CD4-positive, alpha-beta memory T cell (primary cell): ENCODE results near the gene FBXO46. TPM values are rescaled to one million over a fixed set of nuclear protein-coding genes. Genes with fewer than 3 reads are reported as not detected.
A peak's percentile ranks its signal among the peaks of the same experiment; 100 is the strongest.

Source experiments
- CTCF ChIA-PET: fragments of 350-600 bp; sonication (Branson Sonifier 250); formaldehyde crosslinking; loops from one replicate; lab custom pipeline; 2021; ENCODE audit warnings: inconsistent platforms; ENCODE audit not compliant: partially characterized antibody; lab: Charles Lee
- POLR2A ChIA-PET: fragments of 350-600 bp; sonication (Branson Sonifier 250); formaldehyde crosslinking; loops from one replicate; lab custom pipeline; 2021; ENCODE audit not compliant: partially characterized antibody; lab: Charles Lee
- DNase-seq, 5 donors: peaks; one replicate each; pipeline versions ENCODE4 v3.0.0 to v3.0.0-alpha.2; 2020 to 2022; ENCODE audit warnings: mixed read lengths in 1 of 5
- H3K27ac ChIP-seq: one replicate; pipeline ENCODE4 v1.7.0; 2013; ENCODE audit warnings: low read depth, low read length
- H3K27me3 ChIP-seq: 2 replicates; pipeline ENCODE4 v1.7.0; 2013; ENCODE audit warnings: mild to moderate bottlenecking, low read length, moderate library complexity; ENCODE audit not compliant: insufficient read depth
- H3K36me3 ChIP-seq: 2 replicates; pipeline ENCODE4 v1.7.0; 2013; ENCODE audit warnings: mild to moderate bottlenecking, low read length, moderate library complexity; ENCODE audit not compliant: insufficient read depth
- H3K4me1 ChIP-seq: 2 replicates; pipeline ENCODE4 v1.7.0; 2013; ENCODE audit warnings: mild to moderate bottlenecking, low read length, moderate library complexity; ENCODE audit not compliant: insufficient read depth
- H3K4me3 ChIP-seq, 2 donors: one replicate each; pipeline ENCODE4 v1.7.0; 2013; ENCODE audit warnings: low read length in 2 of 2, mild to moderate bottlenecking in 1 of 2
- H3K9me3 ChIP-seq, 2 donors: one replicate each; pipeline ENCODE4 v1.7.0; 2013; ENCODE audit warnings: low read length in 2 of 2, control low read depth in 1 of 2; ENCODE audit not compliant: control insufficient read depth in 1 of 2
- H3K27ac Mint-ChIP-seq, 7 donors: one replicate each; pipeline ENCODE4 v1.8.0; 2020 to 2021; ENCODE audit warnings: mixed read lengths in 7 of 7, mild to moderate bottlenecking in 6 of 7, inconsistent platforms in 3 of 7, moderate library complexity in 3 of 7
- H3K27me3 Mint-ChIP-seq, 2 donors: one replicate each; pipeline ENCODE4 v1.8.0; 2020 to 2021; ENCODE audit warnings: mixed read lengths in 2 of 2
- H3K36me3 Mint-ChIP-seq, 2 donors: one replicate each; pipeline ENCODE4 v1.8.0; 2020 to 2021; ENCODE audit warnings: mixed read lengths in 2 of 2, inconsistent platforms in 1 of 2, mild to moderate bottlenecking in 1 of 2
- H3K4me1 Mint-ChIP-seq, 4 donors: one replicate each; pipeline ENCODE4 v1.8.0; 2020 to 2021; ENCODE audit warnings: mixed read lengths in 4 of 4, mild to moderate bottlenecking in 1 of 4
- H3K4me3 Mint-ChIP-seq, 8 donors: one replicate each; pipeline ENCODE4 v1.8.0; 2020 to 2021; ENCODE audit warnings: mixed read lengths in 8 of 8, mild to moderate bottlenecking in 7 of 8, moderate library complexity in 6 of 8, inconsistent platforms in 3 of 8
- H3K9me3 Mint-ChIP-seq, 8 donors: one replicate each; pipeline ENCODE4 v1.8.0; 2020 to 2021; ENCODE audit warnings: mixed read lengths in 8 of 8, mild to moderate bottlenecking in 5 of 8, inconsistent platforms in 3 of 8, moderate library complexity in 1 of 8
- intact Hi-C: fragments of 100-400 bp; cut with micrococcal nuclease; formaldehyde crosslinking; loops from one replicate; pipeline ENCODE4 v1.15.1; 2023
- polyA plus RNA-seq, 2 donors: library from polyadenylated mRNA; unstranded; fragments of 300-500 nt; fragmentation: Illumina TruSeq; gene quantifications; one replicate each; pipeline ENCODE4 v1.2.3, GENCODE V29; 2021
- total RNA-seq, 2 experiments: library from RNA; stranded (reverse); gene quantifications; one replicate each; pipeline ENCODE4 v1.2.3, GENCODE V29; 2021

Gene FBXO46
- total and polyA plus RNA-seq, 4 experiments from 2014 or later = 3.7 to 37.3 (median 25.1) TPM

DNA sequence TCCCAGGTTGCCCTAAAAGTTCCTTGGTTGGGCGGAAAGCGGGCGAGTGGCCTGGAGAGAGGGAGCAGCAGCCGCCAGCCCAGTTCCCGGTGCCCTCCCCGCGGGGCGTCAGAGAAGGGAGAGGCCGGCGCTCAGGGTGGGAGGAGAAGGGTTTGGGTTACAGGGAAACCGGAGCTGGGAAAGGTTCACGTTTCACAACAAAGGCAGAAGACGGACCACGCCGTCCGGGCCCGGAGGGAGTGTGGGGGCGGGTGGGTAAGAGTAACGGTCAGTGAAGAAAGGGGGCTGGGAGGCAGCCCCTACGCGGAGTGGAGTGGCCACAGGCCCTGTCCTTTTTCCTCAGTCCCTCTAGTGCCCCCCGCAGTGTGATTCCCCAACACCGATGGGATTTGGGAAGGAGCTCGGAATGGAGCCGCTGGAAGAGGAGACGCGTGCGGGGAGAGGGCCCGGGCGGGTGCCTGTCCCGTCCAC, 36.7 kb upstream of the FBXO46 start:
- peaks cover 0 to 3% (median 0%) of the 10 kb centered on the region in 8 donors for H3K9me3 Mint-ChIP-seq
- Histone ChIP-seq H3K27ac (no peak overlapping the region), H3K4me1 (peaks cover 22% of the 10 kb centered on the region), H3K9me3 (no peaks in the 10 kb centered on the region), H3K27me3 (no peaks in the 10 kb centered on the region), H3K4me3 (no peak overlapping the region), H3K36me3 (no peaks in the 10 kb centered on the region)
- H3K4me1 Mint-ChIP-seq = peaks cover 1 to 30% (median 5%) of the 10 kb centered on the region in 4 donors
- no peak for DNase-seq
- peaks cover 1 to 14% of the 10 kb centered on the region in 2 donors for H3K27me3 Mint-ChIP-seq
- intact Hi-C loops = loop anchor here (5.0 kb wide), 1 partner anchor 50 kb away; no protein-coding TSS in a partner anchor
- H3K36me3 Mint-ChIP-seq = peaks cover 0 to 4% of the 10 kb centered on the region in 2 donors
- POLR2A ChIA-PET = interaction anchor here (1.7 to 6.9 kb wide), 3 partner anchors 32 to 75 kb away, joined by 9 to 84 read pairs (median 23); partner anchors contain the start of genes QPCTL and SNRPD2
- peak overlapping the region in 5 of 8 donors; percentile 34 to 61 (median 52) for H3K4me3 Mint-ChIP-seq
- CTCF ChIA-PET = interaction anchor here (1.3 to 5.3 kb wide), 2 partner anchors 12 to 31 kb away, joined by 4 to 238 read pairs; partner anchors contain the start of gene DMWD
- H3K27ac Mint-ChIP-seq = no peak overlapping the region

DNA sequence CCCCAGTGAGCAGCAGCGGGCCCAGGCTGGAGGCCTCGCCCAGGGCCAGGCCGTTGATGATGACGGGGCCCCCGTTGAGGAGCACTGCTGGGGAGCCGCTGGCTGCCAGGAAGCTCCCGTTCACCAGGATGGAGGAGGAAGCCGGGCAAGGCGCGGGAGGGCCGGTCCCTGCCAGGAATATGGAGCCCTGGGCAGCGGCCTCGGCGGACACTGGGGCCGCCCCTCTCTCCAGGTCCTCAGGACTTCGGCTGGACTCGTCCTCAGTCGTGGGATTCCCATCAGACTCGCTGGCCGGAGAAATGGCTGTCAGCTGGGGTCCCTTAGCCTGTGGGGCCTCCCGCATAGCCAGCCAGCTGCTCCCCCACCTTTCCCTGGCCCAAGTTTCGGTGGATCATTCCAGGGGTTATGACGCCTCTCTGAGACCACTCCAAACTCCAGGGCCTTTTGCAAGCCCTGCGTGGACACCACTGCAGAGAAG, 36.2 kb upstream of the FBXO46 start:
- no peak overlapping the region for H3K4me3 ChIP-seq
- POLR2A ChIA-PET = interaction anchor here (6.9 kb wide), 1 partner anchor 33 kb away, joined by 84 read pairs; no protein-coding TSS in a partner anchor
- H3K4me1 ChIP-seq = peaks cover 22% of the 10 kb centered on the region
- H3K4me3 Mint-ChIP-seq = peak overlapping the region in 4 of 8 donors; percentile 51 to 59 (median 56)
- no peaks in the 10 kb centered on the region for H3K27me3 ChIP-seq
- DNase-seq = no peak
- peaks cover 1 to 26% (median 4%) of the 10 kb centered on the region in 4 donors for H3K4me1 Mint-ChIP-seq
- intact Hi-C loops = loop anchor here (5.0 kb wide), 1 partner anchor 50 kb away; no protein-coding TSS in a partner anchor
- no peaks in the 10 kb centered on the region for H3K9me3 ChIP-seq
- H3K27ac ChIP-seq = no peak overlapping the region
- CTCF ChIA-PET = interaction anchor here (1.3 to 5.3 kb wide), 2 partner anchors 12 to 31 kb away, joined by 4 to 238 read pairs; partner anchors contain the start of gene DMWD
- H3K36me3 Mint-ChIP-seq = peaks cover 0 to 2% of the 10 kb centered on the region in 2 donors
- H3K36me3 ChIP-seq = no peaks in the 10 kb centered on the region
- no peak overlapping the region for H3K27ac Mint-ChIP-seq
- peaks cover 0 to 3% (median 0%) of the 10 kb centered on the region in 8 donors for H3K9me3 Mint-ChIP-seq
- H3K27me3 Mint-ChIP-seq = peaks cover 1 to 13% of the 10 kb centered on the region in 2 donors

GRCh38 chr19:45766296-45766868, 35.7 kb upstream of the FBXO46 start:
- Histone ChIP-seq H3K4me1 (peaks cover 22% of the 10 kb centered on the region), H3K9me3 (no peaks in the 10 kb centered on the region), H3K36me3 (no peaks in the 10 kb centered on the region), H3K4me3 (no peak overlapping the region), H3K27ac (no peak overlapping the region), H3K27me3 (no peaks in the 10 kb centered on the region)
- CTCF ChIA-PET = interaction anchor here (5.3 kb wide), 1 partner anchor 32 kb away, joined by 238 read pairs; the partner anchor contains the start of gene DMWD
- peaks cover 0 to 2% of the 10 kb centered on the region in 2 donors for H3K36me3 Mint-ChIP-seq
- POLR2A ChIA-PET = no interaction called here
- DNase-seq = no peak
- no peak overlapping the region for H3K27ac Mint-ChIP-seq
- H3K27me3 Mint-ChIP-seq = peaks cover 1 to 13% of the 10 kb centered on the region in 2 donors
- peaks cover 1 to 26% (median 4%) of the 10 kb centered on the region in 4 donors for H3K4me1 Mint-ChIP-seq
- no peak overlapping the region for H3K4me3 Mint-ChIP-seq
- peaks cover 0 to 3% (median 0%) of the 10 kb centered on the region in 8 donors for H3K9me3 Mint-ChIP-seq
- intact Hi-C loops = loop anchor here (5.0 kb wide), 1 partner anchor 49 kb away; no protein-coding TSS in a partner anchor

DNA sequence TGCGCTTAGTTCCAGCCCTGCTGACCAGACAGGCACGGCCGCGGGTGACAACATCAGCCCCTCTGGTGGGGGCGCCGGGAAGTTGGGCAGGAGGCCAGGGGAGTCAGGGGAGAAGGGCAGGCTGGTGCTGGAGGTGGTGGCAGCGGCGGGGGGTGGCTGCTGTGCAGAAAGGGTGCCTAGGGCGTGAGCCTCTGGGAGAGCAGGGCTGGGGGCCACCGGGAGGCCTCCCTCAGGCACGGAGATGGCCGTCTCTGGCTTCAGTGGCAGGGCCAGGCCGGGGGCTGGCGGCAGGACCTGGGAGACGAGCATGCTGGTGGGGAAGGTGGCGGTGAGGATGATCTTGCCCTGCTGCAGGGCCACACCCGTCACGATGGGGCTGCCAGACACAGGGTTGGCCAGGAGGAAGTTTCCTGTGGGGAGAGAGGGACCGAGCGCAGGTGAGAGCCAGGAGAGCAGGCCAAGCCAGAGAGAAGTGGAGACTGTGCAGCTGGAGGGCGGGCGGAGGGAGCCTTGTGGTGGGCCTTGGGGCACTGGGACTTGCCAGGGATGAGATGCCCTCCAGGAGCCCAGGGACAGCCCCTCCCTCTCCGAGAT, 35.1 kb upstream of the FBXO46 start:
- ChIA-PET POLR2A (no interaction called here), CTCF (interaction anchor here (5.3 kb wide), 1 partner anchor 32 kb away, joined by 238 read pairs; the partner anchor contains the start of gene DMWD)
- Histone ChIP-seq H3K36me3 (no peaks in the 10 kb centered on the region), H3K27me3 (no peaks in the 10 kb centered on the region), H3K4me3 (no peak overlapping the region), H3K4me1 (peaks cover 18% of the 10 kb centered on the region), H3K27ac (no peak overlapping the region), H3K9me3 (no peaks in the 10 kb centered on the region)
- H3K4me3 Mint-ChIP-seq = no peak overlapping the region
- peaks cover 1 to 21% (median 4%) of the 10 kb centered on the region in 4 donors for H3K4me1 Mint-ChIP-seq
- peaks cover 1 to 13% of the 10 kb centered on the region in 2 donors for H3K27me3 Mint-ChIP-seq
- intact Hi-C loops = loop anchor here (5.0 kb wide), 1 partner anchor 48 kb away; no protein-coding TSS in a partner anchor
- peaks cover 0 to 2% of the 10 kb centered on the region in 2 donors for H3K36me3 Mint-ChIP-seq
- DNase-seq = no peak
- no peaks in the 10 kb centered on the region for H3K9me3 Mint-ChIP-seq
- no peak overlapping the region for H3K27ac Mint-ChIP-seq

DNA sequence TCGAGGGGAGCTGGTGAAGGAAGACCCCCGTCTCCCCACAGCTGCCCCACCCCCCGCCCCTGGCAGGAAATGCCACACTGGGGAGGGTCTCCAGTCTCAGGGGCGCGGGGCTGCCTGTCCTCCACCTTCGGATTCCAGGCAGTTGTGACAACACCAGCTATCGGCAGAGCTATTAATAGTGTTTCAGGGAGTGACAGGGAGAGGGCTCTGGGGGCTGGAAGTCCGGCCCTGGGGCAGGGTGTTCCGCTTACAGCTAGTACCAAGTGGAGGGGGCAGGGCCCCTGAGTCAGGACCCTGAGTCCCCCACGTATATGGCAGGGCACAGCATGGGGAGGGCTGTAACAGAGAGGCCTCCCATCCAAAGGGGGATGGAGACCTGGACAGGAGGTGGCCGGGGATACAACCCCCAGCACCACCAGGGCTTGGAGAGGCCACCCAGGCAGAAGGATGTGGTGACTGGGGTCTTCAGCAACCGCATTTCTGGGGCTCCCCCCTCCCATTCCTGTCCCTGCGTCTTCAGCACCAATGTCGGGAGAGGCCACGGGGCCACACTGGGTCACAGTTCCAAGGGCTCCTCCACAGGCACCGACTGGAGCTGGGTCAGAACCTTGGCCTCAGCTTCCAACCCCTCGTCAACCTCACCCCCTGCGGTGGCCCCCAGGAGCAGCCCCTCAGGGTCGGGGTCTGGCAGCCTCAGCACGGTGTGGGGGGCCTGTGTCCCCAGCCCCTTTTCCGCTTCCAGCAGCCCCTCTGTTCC, 34.4 kb upstream of the FBXO46 start:
- H3K4me3 ChIP-seq = no peak overlapping the region
- intact Hi-C loops = loop anchor here (5.0 kb wide), 1 partner anchor 48 kb away; no protein-coding TSS in a partner anchor
- DNase-seq = no peak
- no peak overlapping the region for H3K27ac ChIP-seq
- Mint-ChIP-seq H3K9me3 (no peaks in the 10 kb centered on the region), H3K36me3 (peaks cover 0 to 2% of the 10 kb centered on the region in 2 donors), H3K4me3 (peak overlapping the region in 2 of 8 donors; percentile 36 to 52), H3K27me3 (peaks cover 1 to 11% of the 10 kb centered on the region in 2 donors), H3K27ac (peak overlapping the region in 1 of 7 donors; percentile 60), H3K4me1 (peaks cover 0 to 14% (median 3%) of the 10 kb centered on the region in 4 donors)
- ChIA-PET POLR2A (no interaction called here), CTCF (no interaction called here)
- H3K36me3 ChIP-seq = no peaks in the 10 kb centered on the region
- no peaks in the 10 kb centered on the region for H3K9me3 ChIP-seq
- peaks cover 13% of the 10 kb centered on the region for H3K4me1 ChIP-seq
- no peaks in the 10 kb centered on the region for H3K27me3 ChIP-seq

GRCh38 chr19:45764475-45764874, 33.8 kb upstream of the FBXO46 start:
- no peaks in the 10 kb centered on the region for H3K36me3 Mint-ChIP-seq
- H3K4me1 ChIP-seq = peaks cover 7% of the 10 kb centered on the region
- no peaks in the 10 kb centered on the region for H3K27me3 ChIP-seq
- H3K27ac Mint-ChIP-seq = peak overlapping the region in 1 of 7 donors; percentile 60
- POLR2A ChIA-PET = no interaction called here
- peak overlapping the region in 1 of 8 donors; percentile 52 for H3K4me3 Mint-ChIP-seq
- CTCF ChIA-PET = no interaction called here
- peaks cover 0 to 7% (median under 1%) of the 10 kb centered on the region in 4 donors for H3K4me1 Mint-ChIP-seq
- no peak overlapping the region for H3K27ac ChIP-seq
- H3K27me3 Mint-ChIP-seq = peaks cover 1 to 8% of the 10 kb centered on the region in 2 donors
- no peaks in the 10 kb centered on the region for H3K9me3 Mint-ChIP-seq
- H3K36me3 ChIP-seq = no peaks in the 10 kb centered on the region
- intact Hi-C loops = no loop called here
- H3K9me3 ChIP-seq = no peaks in the 10 kb centered on the region
- H3K4me3 ChIP-seq = no peak overlapping the region
- DNase-seq = no peak
